ENCODE data around the gene MAG.

The MAG gene

DNA sequence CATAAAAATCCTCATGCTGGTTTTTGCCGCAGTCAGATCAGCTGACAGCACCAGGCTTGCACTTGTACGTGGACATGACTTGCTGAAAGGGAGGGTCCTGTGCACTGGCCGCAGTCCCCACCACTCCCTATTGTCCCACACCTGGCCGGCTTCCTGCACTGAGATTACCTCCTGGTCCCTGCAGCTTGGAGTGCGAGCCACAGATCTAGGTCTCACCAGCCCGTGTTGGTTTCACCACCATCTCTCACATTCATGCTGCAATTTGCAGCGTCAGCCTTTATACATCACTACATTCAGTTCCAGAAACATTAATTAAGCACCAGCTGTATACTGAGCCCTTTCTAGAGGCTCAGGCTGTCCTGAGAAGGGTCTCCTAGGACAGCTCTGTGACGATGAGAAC is 22.1 kb downstream of the MAG start:
- FAIRE-seq = no peak
- DNase-seq (ENCODE audit: insufficient read length, low spot score) = no peak

DNA sequence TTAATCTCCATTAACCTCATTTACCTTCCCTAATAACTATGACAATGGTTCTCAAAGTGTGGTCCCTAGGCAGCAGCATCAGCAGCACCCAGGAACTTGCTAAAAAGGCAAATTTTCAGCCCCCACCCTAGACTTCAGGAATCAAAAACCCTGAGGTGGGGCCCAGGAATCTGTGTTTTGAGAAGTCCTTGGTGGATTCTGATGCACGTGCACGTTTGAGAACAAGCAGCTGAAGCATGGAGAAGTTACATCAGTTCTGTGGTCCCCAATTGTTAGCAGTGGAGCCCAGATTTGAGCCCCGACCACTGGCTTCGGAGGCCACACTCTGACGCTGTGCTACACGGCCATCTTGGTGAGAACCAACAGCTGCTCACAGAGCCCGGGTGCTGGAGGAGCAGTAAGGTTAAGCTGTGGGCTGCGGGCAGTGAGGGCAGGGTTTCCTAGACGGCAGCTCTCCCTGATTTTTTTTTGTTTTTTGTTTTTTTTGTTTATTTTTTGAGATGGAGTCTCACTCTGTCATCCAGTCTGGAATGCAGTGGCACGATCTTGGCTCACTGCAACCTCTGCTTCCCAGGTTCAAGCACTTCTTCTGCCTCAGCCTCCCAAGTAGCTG is 23.0 kb downstream of the MAG start:
- DNase-seq (ENCODE audit: insufficient read length, low spot score) = no peak
- no peak for FAIRE-seq

DNA sequence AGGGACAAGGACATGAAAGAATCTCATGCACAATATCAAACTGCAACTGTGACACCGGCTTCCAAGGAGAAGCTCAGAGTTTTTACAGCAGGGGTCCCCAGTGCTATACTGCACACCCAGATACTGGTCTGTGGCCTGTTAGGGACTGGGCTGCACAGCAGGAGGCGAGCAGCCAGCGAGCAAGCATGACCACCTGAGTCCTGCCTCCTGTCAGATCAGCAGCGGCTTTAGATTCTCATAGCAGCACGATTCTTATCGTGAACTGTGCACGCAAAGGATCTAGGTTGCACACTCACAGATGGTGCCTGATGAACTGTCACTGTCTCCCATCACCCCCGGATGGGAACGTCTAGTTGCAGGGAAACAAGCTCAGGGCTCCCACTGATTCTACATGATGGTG is 23.9 kb downstream of the MAG start:
- FAIRE-seq (no peak), DNase-seq (ENCODE audit: insufficient read length, low spot score) (no peak)

DNA sequence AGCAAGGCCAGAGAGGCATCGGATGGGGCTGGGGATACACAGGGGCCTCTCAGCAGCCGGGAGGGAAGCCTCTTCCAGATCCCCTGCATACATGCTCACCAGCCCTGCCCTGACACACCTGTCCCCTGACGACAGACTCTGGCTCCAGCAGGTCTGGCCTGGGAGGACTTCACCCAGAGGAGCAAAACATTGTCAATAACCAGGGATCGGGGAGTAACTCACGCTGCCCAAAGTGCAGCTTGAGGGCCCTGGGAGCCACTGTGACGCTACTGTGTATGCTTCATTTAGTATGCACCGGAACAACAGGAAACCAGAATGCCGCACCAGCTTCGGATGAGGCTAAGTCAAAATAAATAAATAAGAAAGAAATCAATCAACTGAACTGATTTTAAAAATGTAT is 24.6 kb downstream of the MAG start:
- FAIRE-seq = no peak

DNA sequence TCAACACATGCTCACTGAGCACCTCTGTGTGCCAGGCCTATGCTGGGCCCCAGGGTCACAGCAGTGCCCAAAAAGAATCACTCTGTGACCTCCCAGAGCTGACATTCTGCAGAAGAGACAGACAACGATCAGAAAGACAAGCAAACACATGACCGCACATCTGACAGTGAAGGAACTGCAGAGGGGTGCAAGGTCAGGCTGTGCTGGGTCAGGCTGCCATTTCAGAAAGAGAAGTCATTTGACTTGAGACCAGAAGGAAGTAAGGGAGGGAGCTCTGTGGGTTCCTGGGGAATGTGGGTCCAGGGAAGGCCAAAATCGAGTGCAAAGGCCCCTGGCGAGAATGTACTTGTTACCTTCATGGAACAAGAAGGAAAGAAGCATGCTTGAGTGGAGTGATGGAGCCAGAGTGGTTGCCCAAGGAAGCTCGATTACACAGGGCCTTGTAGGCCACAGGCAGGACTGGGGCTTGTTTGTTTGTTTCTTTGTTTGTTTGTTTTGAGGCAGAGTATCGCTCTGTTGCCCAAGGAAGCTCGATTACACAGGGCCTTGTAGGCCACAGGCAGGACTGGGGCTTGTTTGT is 25.6 kb downstream of the MAG start:
- DNase-seq (ENCODE audit: insufficient read length, low spot score) = no peak
- FAIRE-seq = no peak

More for the DNA sequence above, 24.6 kb downstream of the MAG start:
- no peak for DNase-seq (ENCODE audit: insufficient read length, low spot score)

DNA sequence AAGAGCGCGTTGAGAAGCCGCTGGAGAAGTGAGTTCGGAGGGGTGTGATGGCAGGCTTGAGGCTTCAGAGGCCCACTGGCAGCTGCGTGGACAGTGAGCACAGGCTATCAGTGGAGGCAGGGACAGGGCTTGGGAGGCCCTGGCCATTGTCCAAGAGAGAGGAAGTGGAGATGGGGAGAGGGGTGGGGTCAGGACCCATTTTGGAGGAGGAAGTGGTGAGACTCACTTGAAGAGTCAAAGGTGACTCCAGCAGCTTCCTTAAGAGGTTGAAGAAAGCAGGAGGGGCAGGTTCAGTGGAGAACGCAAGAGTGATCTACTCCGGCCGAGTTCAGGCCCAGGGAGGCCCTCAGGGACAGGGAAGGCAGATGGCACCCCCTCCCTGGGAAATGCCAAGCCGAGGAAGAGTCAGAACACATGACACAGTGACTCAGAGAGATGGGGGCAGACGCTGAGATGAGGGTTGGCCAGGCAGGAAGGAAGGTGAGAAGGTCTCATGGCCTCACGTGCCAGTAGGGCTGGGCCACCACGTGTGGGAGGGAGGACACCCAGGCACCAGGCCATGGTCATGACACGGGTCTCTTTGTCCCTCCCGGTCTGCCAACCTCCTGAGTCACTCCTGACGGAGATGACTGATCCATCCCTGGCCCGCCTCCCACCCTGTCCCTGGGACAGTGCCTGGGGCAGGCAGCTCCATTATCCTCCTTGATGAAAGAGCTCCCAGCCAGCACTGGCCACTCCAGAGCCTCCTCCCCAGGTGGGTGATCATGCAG is 26.9 kb downstream of the MAG start:
- FAIRE-seq = no peak

DNA sequence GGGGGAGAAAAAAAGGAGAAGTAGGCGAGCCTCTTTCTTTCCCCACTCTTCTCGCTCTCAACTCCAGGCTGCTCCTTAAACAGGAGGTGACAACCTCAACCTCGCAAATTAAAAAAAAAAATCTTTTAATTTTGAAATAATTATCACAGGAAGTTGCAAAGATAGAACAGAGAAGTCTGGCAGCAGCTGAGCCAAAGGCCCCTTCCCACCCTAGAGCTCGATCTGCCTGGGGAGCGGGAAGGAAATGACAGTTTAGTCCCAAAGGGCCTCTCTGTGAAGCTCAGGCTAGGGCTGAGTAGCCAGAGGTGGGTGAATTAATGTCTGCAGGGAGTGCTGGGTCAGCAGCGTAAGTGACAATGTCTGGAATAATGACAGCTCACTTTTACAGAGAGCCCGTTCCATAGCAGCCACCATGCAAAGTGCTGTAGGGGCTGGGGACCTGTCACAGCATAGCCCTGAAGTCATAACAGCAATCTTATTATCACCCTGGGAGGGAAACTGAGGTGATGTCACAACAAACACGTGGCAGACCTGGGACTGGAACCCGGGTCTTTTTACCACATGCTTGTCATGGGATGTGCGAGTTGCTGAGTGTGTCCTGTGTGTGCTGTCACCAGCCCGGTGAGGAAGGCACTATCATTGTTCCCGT is 28.2 kb downstream of the MAG start:
- DNase-seq (ENCODE audit: insufficient read length, low spot score) = no peak
- FAIRE-seq = peak; percentile 28

More for the DNA sequence above, 26.9 kb downstream of the MAG start:
- no peak for DNase-seq (ENCODE audit: insufficient read length, low spot score)

DNA sequence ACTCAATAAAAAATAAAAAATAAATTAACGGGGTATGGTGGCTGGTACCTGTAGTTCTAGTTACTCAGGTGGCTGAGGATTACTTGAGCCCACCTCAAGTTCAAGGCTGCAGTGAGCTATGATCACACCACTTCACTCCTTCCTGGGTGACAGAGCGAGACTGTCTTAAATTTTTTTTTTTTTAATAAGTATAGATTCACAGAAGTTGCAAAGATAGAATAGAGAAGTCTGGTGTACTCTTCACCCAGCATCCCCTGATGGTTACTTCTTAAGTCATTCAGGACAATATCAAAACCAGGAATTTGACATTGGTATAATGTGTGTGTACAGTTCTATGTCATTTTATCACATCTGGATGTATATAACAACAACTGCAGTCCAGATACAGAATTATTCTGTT is 29.3 kb downstream of the MAG start:
- DNase-seq (ENCODE audit: insufficient read length, low spot score) = no peak
- FAIRE-seq = no peak

DNA sequence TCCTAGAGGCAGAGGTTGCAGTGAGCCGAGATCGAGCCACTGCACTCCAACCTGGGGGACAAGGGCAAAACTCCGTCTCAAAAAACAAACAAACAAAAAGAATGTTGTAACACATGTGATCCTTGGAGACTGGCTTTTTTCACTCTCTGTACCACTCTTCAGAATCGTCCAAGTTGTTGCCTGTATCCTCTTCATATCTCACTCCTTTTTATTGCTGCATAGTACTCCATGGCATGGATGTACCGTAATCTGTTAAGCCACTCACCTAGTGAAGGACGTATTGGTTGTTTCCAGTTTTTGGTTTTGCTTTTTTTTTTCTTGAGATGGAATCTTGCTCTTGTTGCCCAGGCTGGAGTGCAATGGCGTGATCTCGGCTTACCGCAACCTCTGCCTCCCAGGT is 30.1 kb downstream of the MAG start:
- no peak for FAIRE-seq

DNA sequence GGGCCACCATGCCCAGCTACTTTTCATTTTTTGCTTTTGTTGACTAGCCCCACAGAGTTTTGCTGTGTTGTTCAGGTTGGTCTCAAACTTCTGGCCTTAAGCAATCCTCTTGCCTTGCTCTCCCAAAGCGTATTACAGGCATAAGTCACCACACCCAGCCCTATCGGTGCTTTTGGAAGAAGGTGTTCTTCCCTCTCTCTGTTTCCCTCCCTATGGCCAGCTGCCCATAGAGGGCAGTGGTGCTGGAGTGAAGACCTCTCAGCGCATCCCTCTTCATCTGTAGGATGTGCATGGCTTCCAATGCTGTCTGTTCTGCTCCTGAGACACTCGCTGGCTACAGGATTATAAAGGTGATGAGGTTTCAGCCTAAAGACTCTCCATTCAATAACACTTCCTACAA is 35.7 kb downstream of the MAG start:
- no peak for DNase-seq (ENCODE audit: insufficient read length, low spot score)
- FAIRE-seq = peak; percentile 47

More for the DNA sequence above, 30.1 kb downstream of the MAG start:
- no peak for DNase-seq (ENCODE audit: insufficient read length, low spot score)

DNA sequence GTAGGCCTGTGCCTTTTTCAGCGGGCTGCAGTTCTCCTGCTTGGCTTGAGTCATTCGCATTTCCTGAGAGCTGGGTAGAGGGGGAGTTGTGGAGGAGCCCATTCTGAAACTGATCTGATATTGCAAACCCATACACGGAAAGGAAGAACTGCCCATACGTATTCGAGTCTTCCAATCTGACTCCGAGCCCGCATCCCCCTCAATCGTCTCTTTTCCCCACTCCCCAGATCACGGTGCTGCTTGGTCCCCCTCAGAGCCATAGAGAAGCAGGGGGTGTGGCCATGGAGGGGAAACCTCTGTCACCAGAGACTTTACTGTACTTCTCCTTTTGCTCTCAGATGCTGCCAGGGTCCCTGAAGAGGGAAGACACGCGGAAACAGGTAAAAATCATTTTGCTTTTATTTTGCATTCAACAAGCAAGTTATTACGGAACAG is 36.9 kb downstream of the MAG start, which contains the start of gene CD22:
Gene CD22, plus strand, starts transcription at position 337 of the 435 bp plus-strand sequence. CDS start 2,854 bp downstream, outside the sequence.
- DNase-seq (ENCODE audit: insufficient read length, low spot score) = no peak

DNA sequence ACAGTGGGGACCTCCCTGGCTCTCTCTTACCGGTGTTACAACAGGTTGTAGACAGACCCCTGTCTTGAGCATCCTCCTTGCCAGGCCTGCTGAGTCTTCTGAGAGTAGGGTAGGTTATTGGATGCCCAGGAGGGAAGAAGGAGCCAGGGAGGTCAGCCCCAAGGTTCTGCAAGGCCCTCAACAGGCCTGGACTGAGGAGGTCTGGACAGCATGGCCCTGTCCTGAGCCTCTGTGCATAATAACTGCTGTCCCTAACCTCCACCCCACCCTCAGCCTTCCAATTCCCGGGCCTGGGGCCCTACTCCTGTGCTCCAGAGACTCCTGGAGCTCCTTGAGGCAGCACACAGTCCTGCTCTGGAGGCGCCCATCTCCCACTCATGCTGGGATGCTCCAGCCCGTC is 37.4 kb downstream of the MAG start:
- DNase-seq (ENCODE audit: insufficient read length, low spot score) (no peak), FAIRE-seq (peak; percentile 51)

More for the DNA sequence above, 36.9 kb downstream of the MAG start, which contains the start of gene CD22:
- FAIRE-seq = peak; percentile 98

DNA sequence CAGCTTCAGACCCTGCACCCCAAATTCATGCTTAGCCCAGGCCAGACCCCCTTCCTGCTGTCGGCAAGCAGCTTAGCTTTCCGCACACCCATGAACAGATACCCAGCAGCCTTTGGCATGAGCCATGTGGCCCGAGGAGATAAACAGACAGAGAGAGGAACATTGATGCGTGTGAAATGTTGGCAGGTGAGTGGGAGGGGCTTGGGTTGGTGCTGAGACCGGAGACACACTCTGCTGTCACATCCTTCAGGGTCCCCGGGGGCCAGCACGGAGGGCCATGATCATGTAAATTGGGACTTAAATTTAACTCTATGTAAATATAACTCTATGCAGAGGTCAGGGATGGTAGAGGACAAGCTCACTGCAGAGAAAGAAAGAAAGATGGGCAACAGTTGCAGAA is 38.5 kb downstream of the MAG start:
- peak; percentile 99 for FAIRE-seq
- no peak for DNase-seq (ENCODE audit: insufficient read length, low spot score)

DNA sequence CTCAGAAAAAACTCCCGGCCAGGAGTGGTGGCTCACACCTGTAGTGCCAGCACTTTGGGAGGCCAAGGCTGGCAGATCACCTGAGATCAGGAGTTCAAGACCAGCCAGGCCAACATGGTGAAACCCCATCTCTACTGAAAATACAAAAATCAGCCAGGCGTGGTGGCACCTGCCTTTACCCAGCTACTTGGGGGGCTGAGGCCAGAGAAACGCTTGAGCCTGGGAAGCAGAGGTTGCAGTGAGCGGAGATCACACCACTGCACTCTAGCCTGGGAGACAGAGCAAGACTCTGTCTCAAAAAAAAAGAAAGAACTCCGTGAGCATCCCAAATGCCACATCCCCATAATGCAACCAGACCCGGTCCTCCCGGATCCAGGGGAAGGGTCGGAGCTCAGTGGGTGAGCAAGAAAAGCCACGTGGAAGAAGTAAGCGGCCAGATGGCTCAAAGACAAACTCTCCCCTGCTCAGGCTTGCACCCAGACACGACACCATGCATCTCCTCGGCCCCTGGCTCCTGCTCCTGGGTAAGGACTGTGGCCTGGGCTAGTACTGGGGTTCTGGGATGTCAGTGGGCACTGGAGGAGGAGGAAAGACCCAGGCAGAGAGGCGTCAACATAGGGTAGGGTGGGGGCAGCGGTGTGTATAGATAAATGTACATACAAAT is 39.7 kb downstream of the MAG start:
- DNase-seq (ENCODE audit: insufficient read length, low spot score) (no peak), FAIRE-seq (peak; percentile 76)

DNA sequence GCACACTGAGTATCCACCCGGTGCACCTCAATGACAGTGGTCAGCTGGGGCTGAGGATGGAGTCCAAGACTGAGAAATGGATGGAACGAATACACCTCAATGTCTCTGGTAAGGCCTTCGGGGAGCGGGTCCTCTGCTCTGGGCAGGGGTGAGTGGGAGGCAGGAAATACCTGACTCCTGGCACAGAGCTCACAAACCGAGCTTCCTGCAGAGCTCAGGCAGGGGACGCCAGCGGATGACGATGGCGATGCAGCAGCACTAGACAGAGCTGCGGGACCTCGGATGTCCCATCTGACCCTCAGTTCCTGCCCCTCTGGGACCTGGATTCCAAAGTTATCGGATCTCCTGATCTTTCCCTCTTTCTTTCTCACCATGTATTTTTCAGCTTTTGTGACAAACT is 40.9 kb downstream of the MAG start:
- FAIRE-seq = peak; percentile 89

DNA sequence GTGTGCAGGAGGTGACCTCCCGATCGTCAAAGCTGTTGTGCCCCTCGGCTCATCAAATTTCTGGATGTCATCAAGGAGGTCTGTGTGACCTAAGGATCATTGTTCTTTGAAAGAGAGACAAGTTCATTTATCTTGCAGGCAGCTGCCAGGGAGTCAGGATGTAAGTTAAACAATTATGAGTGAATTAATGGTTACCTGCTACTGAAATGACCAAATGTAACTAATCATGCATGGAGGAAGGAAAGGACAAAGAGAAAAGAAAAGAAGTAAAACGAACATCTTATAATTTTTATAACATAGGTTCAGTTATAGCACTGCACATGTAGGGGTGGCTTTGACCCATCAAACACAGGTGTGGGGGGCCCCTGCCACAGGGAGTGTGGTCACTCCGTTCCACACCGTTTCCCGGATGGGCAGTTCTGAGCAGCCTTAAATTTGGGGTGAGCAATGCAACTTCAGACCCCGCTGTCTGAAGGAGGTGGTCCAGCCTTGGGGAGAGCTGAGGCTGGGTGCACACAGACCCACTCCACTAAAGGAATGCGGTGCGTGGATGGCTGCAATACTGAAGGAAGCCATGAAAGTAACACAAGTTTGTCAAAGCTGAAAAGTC is 42.3 kb downstream of the MAG start:
- DNase-seq (ENCODE audit: insufficient read length, low spot score) (no peak), FAIRE-seq (peak; percentile 93)

More for the DNA sequence above, 40.9 kb downstream of the MAG start:
- no peak for DNase-seq (ENCODE audit: insufficient read length, low spot score)

DNA sequence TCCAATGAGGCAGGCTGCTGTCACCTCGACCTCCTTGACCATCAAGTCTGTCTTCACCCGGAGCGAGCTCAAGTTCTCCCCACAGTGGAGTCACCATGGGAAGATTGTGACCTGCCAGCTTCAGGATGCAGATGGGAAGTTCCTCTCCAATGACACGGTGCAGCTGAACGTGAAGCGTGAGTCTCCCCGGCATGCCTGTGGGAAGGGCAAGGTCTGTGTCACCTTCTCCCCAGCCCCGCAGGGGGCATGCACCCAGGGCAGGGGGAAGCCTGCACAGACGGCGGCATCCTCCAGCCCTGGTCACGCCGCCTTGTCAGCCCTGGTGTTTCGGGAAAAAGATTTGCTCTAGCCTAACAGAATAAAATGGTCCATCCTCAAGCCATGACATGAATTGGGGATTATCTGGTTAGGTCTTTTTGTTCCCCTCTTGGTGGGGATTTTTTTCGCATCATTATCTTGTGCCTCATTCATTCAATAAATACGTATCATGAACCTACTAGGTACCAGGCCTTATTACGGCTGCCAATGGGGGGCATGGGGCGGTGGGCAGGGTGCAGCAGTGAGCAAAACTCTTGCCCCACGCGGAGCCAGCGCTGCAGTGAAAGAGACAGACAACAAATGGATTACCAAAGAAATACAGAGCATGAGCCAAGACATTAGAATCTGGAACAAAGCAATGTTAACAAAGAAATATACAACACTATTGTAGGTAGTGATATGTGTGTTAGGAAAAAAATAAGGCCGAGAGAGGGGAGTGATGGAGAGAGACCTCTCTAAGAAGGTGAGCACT is 44.4 kb downstream of the MAG start:
- no peak for FAIRE-seq
- no peak for DNase-seq (ENCODE audit: insufficient read length, low spot score)

DNA sequence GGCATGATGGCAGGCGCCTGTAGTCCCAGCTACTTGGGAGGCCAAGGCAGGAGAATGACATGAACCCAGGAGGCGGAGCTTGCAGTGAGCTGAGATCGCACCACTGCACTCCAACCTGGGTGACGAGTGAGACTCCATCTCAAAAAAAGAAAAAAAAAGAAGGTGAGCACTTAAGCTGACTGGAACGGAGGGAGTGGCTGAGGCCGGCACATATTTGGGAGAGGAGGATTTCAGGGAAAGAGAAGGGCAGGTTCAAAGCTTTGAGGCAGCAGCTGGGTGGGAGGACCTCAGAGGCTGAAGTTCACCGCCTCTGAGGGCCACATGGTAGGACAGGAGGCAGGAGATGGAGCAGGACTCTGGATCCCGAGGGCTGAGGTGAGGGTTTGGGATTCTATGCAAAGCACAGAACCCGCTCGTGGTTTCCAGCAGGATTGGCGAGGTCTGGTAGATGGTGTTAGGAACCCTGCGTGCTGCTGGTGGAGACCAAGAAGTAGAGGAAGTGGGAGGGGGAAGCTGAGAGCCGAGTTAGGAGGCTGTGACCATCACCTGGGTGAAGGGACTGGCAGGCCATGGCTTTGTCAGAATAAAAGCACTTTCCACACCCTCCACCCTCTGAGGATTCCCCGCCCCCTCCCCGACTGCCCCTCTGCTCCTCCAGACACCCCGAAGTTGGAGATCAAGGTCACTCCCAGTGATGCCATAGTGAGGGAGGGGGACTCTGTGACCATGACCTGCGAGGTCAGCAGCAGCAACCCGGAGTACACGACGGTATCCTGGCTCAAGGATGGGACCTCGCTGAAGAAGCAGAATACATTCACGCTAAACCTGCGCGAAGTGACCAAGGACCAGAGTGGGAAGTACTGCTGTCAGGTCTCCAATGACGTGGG is 45.4 kb downstream of the MAG start:
- DNase-seq (ENCODE audit: insufficient read length, low spot score) = no peak
- peak; percentile 40 for FAIRE-seq

DNA sequence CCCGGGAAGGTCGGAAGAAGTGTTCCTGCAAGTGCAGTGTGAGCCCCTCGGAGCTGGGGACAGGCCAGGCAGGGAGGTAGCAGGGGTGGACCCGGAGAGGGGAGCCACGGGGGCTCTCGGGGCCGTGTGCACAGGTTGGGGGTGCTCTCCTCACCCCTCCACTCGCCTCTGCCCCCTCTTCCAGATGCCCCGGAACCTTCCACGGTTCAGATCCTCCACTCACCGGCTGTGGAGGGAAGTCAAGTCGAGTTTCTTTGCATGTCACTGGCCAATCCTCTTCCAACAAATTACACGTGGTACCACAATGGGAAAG is 46.0 kb downstream of the MAG start:
- FAIRE-seq = no peak

More for the DNA sequence above, 46.0 kb downstream of the MAG start:
- no peak for DNase-seq (ENCODE audit: insufficient read length, low spot score)
